Ovary (tissue), 3 donors: ENCODE data around the gene AKAP8L.
"Not testable (repeated sequence)": the region's sequence is repeated elsewhere in the genome, so short reads cannot be mapped to it uniquely, and the experiment has no call there.

Experiments used
- POLR2A ChIP-seq: fragments of 450-650 bp; IDR thresholded peaks from one replicate; pipeline ENCODE4 v1.6.1; 2017; ENCODE audit warnings: antibody characterized with exemption, mild to moderate bottlenecking, moderate library complexity
- TF ChIP-seq, protein P1 (sequence below), 3 donors: fragments of 450-650 bp in 2 of 3; fragments of 200-600 bp in 1 of 3; IDR thresholded peaks; one replicate each; pipeline versions ENCODE4 v1.5.1 to v1.8.0; 2016 to 2022; ENCODE audit warnings: antibody characterized with exemption in 3 of 3, mild to moderate bottlenecking in 1 of 3
- donor health status: DM: no; HTN: no; CAD: no.

DNA sequence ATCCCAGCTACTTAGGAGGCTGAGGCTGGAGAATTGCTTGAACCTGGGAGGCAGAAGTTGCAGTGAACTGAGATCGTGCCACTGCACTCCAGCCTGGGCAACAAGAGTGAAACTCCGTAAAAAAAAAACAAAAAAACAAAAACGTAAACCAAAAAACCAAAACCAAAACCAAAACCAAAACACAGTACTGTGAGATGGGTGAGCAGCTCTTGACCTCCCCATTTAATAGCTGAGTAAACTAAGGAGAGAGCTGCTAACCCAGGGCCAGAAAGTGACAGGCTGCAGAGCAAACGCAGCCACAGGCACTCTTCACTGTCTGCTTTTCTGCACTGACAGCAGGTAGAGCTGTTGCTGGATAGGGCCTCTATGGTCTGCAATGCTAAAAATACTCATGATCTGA is 58.8 kb downstream of the AKAP8L start:
- TF ChIP-seq, protein P1, sequence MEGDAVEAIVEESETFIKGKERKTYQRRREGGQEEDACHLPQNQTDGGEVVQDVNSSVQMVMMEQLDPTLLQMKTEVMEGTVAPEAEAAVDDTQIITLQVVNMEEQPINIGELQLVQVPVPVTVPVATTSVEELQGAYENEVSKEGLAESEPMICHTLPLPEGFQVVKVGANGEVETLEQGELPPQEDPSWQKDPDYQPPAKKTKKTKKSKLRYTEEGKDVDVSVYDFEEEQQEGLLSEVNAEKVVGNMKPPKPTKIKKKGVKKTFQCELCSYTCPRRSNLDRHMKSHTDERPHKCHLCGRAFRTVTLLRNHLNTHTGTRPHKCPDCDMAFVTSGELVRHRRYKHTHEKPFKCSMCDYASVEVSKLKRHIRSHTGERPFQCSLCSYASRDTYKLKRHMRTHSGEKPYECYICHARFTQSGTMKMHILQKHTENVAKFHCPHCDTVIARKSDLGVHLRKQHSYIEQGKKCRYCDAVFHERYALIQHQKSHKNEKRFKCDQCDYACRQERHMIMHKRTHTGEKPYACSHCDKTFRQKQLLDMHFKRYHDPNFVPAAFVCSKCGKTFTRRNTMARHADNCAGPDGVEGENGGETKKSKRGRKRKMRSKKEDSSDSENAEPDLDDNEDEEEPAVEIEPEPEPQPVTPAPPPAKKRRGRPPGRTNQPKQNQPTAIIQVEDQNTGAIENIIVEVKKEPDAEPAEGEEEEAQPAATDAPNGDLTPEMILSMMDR (IDR thresholded peaks at IDR 0.05) = not testable (repeated sequence)
- TF ChIP-seq POLR2A = not testable (repeated sequence)
